Endothelial cell (in vitro differentiated cells): ENCODE measurements around the gene PITX1. TPM values are rescaled to one million over a fixed set of nuclear protein-coding genes. Genes with fewer than 3 reads are reported as not detected.

Experiments
- DNase-seq: peaks from one replicate; pipeline ENCODE4 v3.0.0; 2021; ENCODE audit warnings: low spot score
- H3K27ac Mint-ChIP-seq: one replicate; pipeline ENCODE4 v1.8.0; 2021; ENCODE audit warnings: mixed read lengths, inconsistent platforms; ENCODE audit not compliant: unreplicated experiment
- H3K27me3 Mint-ChIP-seq: one replicate; pipeline ENCODE4 v1.8.0; 2021; ENCODE audit warnings: mild to moderate bottlenecking, moderate library complexity, mixed read lengths, inconsistent platforms; ENCODE audit not compliant: unreplicated experiment
- H3K36me3 Mint-ChIP-seq: one replicate; pipeline ENCODE4 v1.8.0; 2021; ENCODE audit warnings: mild to moderate bottlenecking, low read depth, mixed read lengths, inconsistent platforms; ENCODE audit not compliant: unreplicated experiment
- H3K4me1 Mint-ChIP-seq: one replicate; pipeline ENCODE4 v1.8.0; 2021; ENCODE audit warnings: mild to moderate bottlenecking, mixed read lengths, inconsistent platforms; ENCODE audit not compliant: unreplicated experiment
- H3K4me3 Mint-ChIP-seq: one replicate; pipeline ENCODE4 v1.8.0; 2021; ENCODE audit warnings: mild to moderate bottlenecking, mixed read lengths, inconsistent platforms; ENCODE audit not compliant: unreplicated experiment
- H3K9me3 Mint-ChIP-seq: one replicate; pipeline ENCODE4 v1.8.0; 2021; ENCODE audit warnings: mixed read lengths, inconsistent platforms; ENCODE audit not compliant: unreplicated experiment
- total RNA-seq: library from RNA; stranded (reverse); fragmentation: NEBNext Ultra II Directional; extraction: Animal tissue kit (Norgen Biotek cat#: 25700); gene quantifications from one replicate; pipeline ENCODE4 v1.2.1, GENCODE V29; 2021; ENCODE audit not compliant: unreplicated experiment
- TF ChIP-seq, protein P1 (sequence below): fragments of 200-600 bp; sonication (generic); IDR thresholded peaks from one replicate; pipeline ENCODE4 v1.5.0; 2021; ENCODE audit warnings: antibody characterized with exemption; ENCODE audit not compliant: unreplicated experiment

The PITX1 gene
- total RNA-seq, 1 donor from 2014 or later = 0.87 TPM

DNA sequence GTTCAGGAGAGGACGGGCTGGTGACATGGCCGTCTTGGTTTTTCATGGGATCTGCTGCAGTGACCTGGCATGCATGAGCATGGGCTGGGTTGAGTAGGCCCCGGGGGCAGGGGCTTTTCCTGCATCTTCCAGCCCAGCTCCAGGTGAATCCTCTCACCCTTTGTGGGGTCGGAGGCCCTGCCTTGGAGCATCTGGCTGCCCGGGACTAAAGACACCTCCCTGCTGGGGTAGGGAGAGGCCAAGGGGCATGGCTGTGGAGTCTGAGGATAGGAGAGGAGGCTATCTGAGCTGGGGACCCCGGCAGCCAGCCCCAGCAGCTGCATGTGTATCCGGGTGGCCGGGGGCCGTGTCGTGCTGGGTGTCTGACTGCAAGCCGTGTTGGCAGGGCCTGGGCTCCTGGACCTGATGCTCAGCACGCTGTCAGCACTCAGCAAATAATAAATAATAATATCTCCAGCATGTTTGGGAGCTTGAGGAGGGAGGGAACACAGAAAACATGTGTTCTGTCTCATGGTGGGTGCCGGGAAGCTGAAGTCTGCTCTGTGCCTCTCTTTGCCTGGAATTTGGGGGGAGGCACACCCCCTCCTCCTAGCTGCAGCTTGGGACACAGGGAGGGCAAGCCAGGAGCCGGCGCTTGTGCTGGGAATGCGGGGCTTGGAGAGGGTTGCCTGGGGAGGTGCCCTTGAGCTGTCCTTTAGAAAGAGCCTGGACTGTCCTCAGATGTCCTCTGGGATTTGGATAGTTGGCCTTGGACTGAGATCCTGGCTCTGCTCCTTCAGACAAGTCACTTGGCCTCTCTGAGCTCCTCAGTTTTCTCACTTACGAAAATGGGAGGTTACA lies 28.4 kb upstream of the PITX1 start:
- Mint-ChIP-seq H3K27ac (no peak overlapping the region), H3K27me3 (peaks cover 7% of the 10 kb centered on the region), H3K36me3 (no peaks in the 10 kb centered on the region), H3K4me1 (no peaks in the 10 kb centered on the region), H3K9me3 (no peaks in the 10 kb centered on the region), H3K4me3 (no peak overlapping the region)
- TF ChIP-seq, protein P1, sequence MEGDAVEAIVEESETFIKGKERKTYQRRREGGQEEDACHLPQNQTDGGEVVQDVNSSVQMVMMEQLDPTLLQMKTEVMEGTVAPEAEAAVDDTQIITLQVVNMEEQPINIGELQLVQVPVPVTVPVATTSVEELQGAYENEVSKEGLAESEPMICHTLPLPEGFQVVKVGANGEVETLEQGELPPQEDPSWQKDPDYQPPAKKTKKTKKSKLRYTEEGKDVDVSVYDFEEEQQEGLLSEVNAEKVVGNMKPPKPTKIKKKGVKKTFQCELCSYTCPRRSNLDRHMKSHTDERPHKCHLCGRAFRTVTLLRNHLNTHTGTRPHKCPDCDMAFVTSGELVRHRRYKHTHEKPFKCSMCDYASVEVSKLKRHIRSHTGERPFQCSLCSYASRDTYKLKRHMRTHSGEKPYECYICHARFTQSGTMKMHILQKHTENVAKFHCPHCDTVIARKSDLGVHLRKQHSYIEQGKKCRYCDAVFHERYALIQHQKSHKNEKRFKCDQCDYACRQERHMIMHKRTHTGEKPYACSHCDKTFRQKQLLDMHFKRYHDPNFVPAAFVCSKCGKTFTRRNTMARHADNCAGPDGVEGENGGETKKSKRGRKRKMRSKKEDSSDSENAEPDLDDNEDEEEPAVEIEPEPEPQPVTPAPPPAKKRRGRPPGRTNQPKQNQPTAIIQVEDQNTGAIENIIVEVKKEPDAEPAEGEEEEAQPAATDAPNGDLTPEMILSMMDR = no peak
- no peak for DNase-seq

GRCh38 chr5:135061001-135061400 lies 27.0 kb upstream of the PITX1 start:
- H3K27ac Mint-ChIP-seq = no peak overlapping the region
- H3K36me3 Mint-ChIP-seq = no peaks in the 10 kb centered on the region
- H3K4me1 Mint-ChIP-seq = no peaks in the 10 kb centered on the region
- H3K4me3 Mint-ChIP-seq = no peak overlapping the region
- H3K27me3 Mint-ChIP-seq = peaks cover 7% of the 10 kb centered on the region
- H3K9me3 Mint-ChIP-seq = no peaks in the 10 kb centered on the region
- TF ChIP-seq, protein P1 = no peak
- no peak for DNase-seq

- DNase-seq = no peak
- no peaks in the 10 kb centered on the region for H3K9me3 Mint-ChIP-seq
- no peaks in the 10 kb centered on the region for H3K36me3 Mint-ChIP-seq
- no peak overlapping the region for H3K27ac Mint-ChIP-seq
- no peak overlapping the region for H3K4me3 Mint-ChIP-seq
- peaks cover 7% of the 10 kb centered on the region for H3K27me3 Mint-ChIP-seq
- no peaks in the 10 kb centered on the region for H3K4me1 Mint-ChIP-seq
- TF ChIP-seq, protein P1 = no peak
Observed at GRCh38 chr5:135060021-135060420, 26.0 kb upstream of the PITX1 start.

GRCh38 chr5:135059000-135059923 lies 25.2 kb upstream of the PITX1 start:
- Mint-ChIP-seq H3K27me3 (peaks cover 9% of the 10 kb centered on the region), H3K4me3 (no peak overlapping the region), H3K36me3 (no peaks in the 10 kb centered on the region), H3K9me3 (no peaks in the 10 kb centered on the region), H3K27ac (no peak overlapping the region), H3K4me1 (no peaks in the 10 kb centered on the region)
- no peak for DNase-seq
- TF ChIP-seq, protein P1 = no peak
